Activated gamma-delta T cell treated with anti-CD3 and anti-CD28 coated beads, Interleukin-2, amount 50 U/mL, for 16 hours (primary cell): ENCODE results near the gene BCL2.
A peak's percentile ranks its signal among the peaks of the same experiment; 100 is the strongest.
"Not testable (repeated sequence)": the region's sequence is repeated elsewhere in the genome, so short reads cannot be mapped to it uniquely, and the experiment has no call there.

Experiments used
- DNase-seq: peaks from one replicate; pipeline ENCODE4 v3.0.0-alpha.2; 2020; ENCODE audit warnings: low read depth

Gene BCL2

DNA sequence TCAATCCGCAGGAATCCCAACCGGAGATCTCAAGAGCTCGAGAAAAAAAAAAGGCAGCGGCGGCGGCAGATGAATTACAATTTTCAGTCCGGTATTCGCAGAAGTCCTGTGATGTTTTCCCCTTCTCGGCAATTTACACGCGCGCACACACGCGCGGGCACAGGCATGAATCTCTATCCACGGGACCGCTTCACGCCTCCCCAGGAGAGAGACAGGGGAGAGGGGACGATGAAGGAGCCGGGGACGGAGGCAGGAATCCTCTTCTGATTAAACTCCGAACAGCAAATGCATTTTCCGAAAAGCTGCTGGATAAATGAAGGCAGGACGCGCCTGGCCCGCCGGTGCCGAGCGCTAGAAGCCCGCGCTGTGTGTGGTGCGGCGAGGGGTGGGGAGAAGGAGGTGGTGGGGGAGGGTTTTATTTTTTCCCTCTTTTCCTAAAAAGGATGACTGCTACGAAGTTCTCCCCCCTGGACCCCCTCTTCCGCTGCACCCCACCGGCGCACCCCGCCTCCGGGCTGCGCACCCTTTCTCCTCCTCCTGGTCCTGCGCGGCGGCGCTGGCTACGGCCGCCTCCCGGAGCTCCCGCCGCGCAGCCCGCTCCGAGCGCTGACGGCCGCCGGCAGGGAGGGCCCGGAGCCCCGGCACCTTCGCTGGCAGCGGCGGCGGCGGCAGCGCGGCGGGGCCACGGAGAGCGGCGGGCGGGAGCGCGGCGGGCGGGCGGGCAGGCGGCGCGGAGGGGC lies at the start of gene BCL2:
Gene BCL2 (minus strand): TSS at position 387 of the 740 bp plus-strand sequence.
- no peak for DNase-seq

DNA sequence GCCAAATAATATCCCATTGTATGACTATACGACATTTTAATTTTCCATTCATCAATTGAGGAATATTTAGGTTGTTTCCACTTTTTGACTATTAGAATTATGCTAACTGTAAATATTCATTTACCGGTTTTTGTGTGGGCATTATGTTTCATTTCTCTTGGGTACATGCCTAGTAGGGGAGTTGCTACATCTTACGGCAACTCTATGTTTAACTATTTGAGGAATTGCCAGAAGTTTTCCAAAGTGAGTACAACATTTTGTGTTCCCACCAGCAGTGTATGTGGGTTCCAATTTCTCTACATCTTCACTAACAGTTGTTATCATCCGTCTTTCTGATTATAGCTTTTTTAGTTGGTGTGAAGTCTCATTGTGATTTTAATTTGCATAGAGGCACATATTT lies 49.0 kb upstream of the BCL2 start:
- DNase-seq, result no peak

DNA sequence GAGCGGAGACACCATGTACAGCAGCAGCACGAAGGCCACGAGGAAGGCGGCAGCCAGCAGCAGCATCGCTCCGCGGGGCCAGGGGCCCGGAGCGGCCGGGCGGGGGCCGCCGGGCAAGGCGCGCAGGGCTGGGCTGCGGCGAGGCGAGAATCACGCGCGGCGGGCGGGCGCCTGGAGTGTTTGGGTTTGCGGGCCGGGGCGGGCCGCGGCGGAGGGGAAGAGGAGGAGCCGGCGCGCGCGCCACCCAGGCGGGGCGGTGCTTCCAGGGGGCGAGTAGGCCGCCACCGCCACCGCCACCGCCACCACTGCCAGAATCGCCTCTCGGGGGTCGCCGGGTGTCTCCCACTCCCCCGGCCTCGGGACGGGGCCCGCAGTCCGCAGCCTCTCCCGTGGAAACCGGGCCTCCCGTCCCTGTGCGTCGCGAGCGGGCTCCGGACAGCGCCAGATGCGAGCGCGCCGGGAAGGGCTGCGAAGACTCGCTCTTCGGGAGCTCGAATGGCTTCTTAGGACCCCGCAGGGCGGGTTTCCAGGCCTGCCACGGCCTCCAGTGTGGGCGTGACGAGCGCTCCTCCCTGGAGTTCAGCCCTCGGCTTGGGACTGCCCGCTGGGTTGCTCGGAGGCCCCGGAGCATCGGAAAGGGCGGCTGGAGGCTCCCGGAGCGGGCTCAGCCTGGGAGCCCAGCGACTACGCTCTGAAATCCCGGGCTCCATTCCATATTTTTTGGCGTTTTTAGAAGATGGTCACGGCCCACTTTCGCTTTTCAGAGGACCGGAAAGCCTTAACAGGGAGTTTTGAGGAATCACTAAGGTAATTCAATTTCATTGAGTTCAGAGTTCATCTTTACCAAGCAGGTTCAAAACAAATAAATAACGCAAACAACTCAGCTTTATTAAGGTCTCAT lies 47.7 kb upstream of the BCL2 start, which contains the start of gene KDSR:
Gene KDSR (minus strand): TSS at position 154 of the 901 bp plus-strand sequence. CDS start 88 bp downstream, at position 66.
- peak; percentile 70 for DNase-seq

DNA sequence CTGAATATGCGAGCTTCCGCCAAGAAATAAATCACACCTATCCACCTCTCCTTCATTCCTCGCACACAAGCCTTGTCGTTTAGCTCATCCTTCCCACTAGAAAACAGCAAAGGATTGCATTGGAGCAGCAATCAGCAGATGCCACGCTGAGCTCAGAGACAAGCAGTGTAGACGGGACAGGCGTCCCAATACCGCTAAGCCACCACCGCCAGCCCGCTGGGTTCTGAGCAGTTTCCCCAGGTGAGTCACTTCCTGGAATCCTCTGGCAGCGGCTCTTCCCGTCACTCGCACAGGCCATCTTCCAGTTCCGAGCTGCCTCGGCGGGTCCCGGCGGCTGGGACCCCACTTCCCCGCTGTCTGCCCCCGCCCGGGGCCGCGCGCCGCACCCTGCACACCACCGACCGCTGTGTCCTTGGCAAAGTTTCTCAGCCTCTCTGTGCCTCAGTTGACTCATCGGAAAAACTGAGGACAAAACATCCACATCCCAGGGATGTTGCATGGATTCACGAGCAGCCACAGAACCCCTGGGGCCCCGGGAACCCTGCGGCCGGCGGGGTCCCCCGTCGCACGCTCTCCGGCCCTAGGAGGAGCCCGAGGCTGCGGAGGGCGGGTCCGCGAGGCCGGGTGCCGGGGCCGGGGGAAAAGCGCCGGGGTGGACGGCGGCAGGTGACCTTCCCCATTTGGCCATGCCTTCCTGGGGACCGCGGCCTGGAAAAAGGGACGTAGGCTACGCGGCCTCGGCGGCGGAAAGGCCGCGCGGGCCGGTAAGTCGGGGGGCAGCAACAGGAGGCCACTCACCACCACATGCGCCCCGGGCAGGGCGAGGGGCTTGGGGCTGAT lies 46.9 kb upstream of the BCL2 start:
- DNase-seq, result peak; percentile 41

DNA sequence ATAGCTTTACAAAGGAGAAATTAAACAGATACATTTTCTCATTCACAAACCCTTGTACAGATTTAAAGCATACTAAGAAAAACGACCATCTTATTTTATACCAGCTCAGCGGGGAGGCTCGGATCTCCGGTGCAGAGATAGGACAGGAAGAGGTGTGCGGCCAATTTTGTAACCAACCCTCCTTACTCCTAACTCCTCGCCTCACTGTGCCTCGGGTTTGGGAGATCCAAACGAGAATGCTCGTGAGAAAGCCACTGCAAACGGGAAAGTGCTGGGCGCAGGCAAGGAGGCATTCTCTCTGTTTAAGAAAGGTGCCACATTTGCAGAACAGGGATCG lies 46.3 kb upstream of the BCL2 start:
- no peak for DNase-seq

DNA sequence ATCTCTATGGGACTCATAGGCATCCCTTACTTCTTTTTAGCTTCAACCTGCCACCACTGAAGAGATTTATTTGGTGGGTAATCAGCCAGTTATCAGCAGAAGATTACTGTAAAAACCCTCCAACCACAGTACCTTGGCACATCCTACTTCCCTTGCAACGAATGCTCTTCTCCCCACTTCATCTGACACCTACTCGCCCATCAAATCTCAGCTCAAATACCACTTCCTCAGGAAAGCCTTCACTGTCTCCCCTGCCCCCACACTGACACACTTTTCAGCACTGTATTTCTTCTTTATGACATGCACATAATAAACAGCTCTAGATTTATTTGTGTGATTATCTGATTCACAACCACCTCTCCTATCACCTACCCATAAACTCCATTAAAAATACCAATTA lies 44.4 kb upstream of the BCL2 start:
- DNase-seq, result peak; percentile 28

DNA sequence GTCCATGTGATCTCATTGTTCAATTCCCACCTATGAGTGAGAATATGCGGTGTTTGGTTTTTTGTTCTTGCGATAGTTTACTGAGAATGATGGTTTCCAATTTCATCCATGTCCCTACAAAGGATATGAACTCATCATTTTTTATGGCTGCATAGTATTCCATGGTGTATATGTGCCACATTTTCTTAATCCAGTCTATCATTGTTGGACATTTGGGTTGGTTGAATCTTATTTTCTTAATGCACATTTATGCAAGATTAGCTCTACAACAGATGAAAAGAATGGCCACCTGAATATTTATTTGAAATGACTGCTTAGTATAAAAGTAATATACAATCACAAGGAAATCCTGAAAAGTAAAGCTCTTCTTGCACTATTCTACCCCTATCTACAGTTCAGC lies 43.9 kb upstream of the BCL2 start:
- not testable (repeated sequence) for DNase-seq

DNA sequence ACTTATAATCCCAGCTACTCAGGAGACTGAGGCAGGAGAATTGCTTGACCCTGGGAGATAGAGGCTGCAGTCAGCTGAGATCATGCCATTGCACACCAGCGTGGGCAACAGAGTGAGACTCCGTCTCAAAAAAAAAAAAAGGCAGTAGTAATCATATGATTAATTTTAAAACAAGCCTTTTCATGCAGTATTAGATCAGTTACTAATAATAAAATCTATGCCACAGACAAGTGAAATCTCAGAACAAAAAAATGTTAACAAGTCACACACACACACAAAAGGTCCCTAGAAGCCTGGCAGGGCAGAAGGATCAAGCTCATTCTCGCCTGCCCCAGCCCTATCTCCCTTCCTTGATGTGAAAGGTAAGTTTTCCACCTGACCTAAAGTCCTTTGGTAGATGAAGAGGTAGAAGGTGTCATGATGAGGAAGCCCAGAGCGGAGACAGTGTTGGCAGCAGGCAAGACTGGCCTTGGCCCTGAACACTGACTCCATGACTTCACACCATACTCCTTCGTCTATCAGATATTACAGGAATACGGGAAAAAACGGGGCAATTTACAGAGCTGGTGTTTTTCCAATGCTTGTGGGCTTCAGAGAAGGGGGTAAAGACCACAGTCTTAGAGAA lies 36.8 kb upstream of the BCL2 start:
- no peak for DNase-seq

DNA sequence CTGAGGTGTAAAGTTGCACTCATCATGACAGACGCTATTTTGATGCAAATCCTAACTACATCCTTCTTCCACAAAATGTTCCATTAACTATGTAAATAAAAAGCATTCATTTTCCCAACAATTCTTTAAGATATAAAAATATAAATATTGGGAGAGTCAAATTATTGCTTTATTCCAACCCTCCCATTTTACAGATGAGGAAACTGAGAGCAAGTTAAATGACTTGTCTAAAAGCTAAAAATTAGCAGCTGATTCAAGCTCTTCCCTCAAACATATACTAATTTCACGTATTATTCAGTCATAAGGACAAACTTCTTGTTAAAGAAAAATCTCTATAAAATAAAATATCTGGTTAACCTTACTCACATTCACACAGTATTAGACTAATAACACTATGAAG lies 30.7 kb upstream of the BCL2 start:
- DNase-seq, result no peak

DNA sequence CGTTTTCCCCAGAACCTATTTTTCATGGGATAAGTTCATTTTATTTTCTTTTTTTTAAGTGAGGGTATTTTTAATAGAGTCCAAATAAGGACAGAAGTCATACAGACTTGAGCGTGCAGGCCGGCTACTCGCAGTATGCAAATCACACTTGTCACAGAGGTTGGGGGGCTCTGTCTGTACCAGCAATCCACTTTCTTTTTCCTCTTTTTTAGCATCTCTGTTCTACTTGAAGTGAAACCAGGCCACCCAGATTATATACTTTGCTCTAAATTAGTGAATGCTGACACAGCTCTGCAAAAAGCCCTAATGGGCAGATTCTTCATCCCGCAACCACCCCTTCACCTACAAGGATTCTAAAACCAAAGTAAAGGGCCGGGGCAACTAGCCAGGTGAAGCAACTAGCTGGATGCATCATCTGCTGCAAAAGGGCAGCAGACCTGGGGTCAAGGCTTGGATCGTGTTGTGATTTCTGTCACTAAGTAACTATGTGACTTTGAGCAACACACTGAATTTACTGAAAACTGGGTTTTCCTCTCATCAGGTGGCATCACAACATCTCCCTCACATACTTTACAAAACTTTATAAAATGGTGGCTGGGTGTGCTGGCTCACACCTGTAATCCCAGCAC lies 29.1 kb upstream of the BCL2 start:
- DNase-seq, result no peak

DNA sequence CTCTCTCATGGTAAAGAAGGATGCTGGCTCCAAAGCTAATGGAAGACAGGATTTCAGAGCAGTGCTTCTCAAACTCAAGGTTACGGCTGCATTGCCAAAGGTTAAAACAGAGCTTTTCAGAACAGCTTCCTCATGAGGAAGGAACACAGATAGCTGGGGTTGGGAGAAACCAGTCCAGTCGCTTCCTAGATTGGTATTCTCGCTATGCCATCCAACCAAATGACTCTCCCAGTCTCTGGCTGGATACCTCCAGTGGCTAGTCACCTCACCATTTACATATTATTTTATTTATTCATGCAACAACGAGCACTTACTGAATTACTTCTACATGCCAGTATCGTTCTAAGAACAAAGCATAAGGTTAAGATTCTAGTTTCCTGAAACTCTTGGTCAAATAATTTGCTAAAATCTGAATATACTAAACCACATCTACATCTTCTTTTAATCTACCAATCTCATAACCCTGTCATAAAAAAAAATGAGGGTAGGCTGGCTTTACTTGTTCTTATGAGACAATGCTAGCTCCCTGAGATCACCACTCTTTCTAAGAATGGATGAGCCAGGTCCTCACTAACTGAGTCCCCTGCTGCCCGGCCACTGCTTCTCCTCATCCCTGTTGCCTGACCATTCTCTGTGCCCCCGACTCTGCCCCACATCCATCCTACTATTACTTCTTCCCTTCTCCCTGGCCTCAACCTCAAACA lies 27.1 kb upstream of the BCL2 start:
- DNase-seq, result no peak

DNA sequence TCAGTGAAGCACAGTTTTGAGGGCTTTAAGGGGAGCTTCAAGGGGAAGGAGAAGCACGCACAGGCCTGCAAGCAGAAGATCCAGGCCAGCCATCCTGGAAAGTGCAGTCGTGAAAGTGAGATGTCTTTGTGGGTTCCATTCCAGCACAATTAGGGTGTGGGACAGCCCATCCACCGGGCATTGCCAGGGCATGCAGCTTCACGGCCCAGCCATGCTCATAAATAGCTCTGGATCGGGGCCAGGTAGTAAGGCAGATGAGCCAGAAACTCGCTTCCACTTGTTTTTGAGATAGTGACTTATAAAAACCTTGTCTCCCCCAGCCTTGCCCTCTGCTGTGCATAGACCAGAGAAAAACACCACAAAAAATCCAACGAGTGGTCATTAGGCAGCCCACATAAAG lies 26.5 kb upstream of the BCL2 start:
- no peak for DNase-seq

DNA sequence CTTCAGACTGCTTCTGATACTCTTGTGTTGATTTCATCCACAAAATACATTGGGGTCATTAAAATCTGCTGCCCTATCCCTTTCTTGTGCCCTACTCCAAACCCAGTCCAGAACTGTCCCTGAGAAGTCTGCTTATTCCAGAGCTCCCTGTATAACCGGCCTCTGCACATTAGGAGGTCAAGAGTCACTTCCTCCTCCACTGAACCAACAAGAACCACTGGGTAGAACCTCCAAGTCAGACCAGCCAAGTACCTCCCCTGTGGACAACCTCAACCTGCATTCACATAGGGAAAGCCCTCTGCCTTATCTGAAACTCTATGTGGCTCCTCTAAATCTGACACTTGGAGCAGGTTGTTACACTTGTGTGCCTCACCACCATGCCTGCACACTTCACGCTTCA lies 25.3 kb upstream of the BCL2 start:
- DNase-seq, result no peak

DNA sequence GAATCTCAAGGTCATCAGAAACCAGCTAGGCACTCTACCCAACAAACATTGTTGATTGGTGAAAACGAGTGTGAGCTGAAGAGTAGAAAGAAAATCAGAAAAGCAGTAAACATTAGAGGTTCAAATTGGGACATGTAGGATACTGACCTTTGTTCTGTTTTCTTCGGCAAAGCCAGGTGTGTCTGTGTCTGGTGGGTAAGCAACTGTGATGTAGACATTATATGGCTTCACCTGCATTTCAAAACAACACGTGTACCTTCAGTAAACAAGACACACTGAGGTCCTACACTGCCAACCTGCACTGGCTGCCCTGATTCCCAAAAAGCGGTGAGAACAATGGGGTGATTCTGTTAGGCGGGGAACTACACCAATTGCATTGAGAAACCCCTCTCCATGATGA lies 24.7 kb upstream of the BCL2 start:
- no peak for DNase-seq

DNA sequence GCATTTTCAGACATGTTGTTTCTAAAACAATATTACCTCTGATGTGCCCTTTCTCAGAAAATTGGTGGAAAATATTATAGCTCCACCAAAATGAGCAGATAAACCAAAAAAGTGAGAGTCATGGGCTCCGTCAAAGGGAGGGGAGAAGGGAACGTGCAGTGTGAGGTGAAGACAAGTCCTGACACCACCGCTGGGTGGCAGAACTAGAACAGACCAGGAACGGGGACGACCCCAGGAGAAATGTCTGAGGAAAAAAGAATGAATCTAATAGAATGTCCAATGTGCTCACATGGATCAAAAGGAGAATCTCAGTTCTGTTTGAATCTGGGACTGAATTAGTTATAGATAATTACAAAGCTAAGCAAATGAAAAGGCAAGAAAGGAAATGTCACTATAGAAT lies 22.6 kb upstream of the BCL2 start:
- no peak for DNase-seq

DNA sequence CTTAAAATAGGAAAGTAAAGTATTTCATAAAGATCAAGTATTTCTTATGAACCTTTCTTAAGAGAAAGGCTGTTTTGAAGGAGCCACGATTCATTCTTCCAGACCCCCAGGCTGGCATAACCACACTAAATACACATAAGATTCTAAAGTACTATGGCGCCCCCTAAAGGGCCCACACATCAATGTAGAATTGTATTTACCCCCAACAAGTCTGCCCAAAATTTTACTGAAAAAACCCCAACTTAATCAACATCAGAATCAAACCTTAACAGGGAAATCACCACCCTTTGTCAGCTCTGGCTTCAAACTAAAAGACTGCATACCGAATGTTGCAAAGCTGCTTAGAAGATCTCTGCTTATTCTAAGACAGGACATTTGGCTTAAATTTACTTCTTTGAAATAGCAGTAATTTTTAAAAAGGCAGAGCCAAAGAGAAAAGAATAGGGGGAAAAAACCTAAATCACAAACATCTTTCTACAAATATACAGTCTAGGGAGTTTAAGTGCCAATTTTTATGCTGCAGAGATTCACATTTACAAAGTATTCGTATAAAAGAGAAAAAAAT lies 20.4 kb upstream of the BCL2 start:
- no peak for DNase-seq

DNA sequence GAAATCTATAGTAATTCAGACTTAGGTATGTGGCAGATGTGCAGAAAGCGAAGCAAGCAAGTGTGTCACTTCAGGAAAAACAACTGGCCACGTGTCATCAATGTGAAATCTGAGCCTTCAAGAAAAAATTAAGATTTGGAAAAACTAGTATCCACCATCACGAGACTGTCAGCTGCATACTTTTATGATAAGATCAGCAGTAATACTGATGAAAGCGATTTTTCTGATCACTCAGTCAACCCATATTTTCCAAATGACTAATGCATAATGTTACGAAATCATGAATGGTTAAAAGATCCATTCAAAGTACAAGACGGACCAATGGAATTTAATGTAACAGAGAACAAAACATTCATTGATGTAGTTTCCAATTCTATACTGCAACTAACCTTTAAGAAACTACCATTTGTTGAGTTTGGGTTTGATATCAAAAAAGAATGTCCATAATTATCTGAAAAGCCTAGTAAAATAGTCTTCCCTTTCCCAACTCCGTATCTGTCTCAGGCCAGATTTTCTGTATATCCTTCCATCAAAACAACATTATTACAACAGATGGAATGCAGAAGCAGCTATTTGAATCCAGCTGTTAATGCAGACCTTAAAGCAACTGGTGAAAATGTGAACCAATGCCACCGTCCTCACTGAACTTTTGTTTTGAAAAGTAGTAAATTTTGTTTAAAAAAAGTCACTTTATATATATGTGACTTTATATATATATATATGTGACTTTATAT lies 17.0 kb upstream of the BCL2 start:
- no peak for DNase-seq

DNA sequence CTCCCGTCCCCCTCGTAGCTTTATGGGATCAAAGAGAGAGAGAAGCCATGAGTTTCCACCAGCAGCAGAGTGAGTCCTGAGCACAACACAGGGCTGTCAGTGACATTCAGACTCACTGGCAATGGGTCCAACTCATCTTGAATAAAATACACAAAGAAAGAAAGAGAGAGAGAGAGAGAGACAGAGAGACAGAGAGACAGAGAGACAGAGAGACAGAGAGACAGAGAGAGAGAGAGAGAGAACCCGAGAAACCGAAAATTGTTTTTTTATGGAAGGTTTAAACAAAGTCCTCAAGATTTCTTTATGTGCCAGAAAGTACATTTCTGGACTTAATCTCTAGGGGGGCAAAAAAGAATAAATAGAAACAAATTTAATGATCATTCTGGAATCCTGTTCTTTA lies 11.5 kb upstream of the BCL2 start:
- no peak for DNase-seq

DNA sequence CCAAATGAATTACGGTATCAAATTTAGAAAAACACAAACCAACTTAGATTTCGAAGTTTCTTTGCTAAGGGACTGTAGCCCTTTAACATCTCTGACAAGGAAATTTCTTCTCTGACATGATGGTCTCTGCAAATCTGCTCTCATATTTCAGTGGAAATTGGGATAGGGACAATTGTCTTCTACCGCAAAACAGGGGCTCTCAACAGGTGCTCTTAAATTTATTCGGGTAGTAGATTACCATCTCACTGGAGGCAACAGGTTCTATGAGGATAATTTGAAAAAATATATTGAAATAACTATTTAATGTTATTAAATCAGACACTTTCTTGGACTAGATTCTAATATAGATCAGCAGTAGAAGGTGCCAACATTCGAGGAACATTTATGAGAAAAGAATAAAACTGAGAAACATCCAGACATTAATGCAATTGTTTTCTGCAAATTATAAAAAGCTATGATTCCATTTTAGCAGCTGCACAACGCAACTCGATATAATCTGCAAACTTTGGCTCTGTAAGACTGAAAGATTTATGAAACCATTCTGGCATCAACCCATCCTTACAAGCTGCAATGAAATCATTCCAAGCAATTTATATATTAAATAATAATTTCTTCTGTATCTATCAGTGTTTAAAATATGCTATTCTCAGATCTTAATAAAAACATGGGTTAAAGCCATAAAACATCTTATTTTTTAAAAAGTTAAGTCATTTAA lies 10.0 kb upstream of the BCL2 start:
- no peak for DNase-seq
